ELF-1 (cell line): ENCODE data around the gene TUBB2B.
"Not testable (repeated sequence)": the region's sequence is repeated elsewhere in the genome, so short reads cannot be mapped to it uniquely, and the experiment has no call there.

Source experiments
- DNase-seq: peaks from one replicate; pipeline ENCODE4 v3.0.0-alpha.2; 2016; ENCODE audit warnings: low read depth, low spot score

Gene TUBB2B

GRCh38 chr6:3189192-3189591 is 38.3 kb downstream of the TUBB2B start:
- DNase-seq = not testable (repeated sequence)

DNA sequence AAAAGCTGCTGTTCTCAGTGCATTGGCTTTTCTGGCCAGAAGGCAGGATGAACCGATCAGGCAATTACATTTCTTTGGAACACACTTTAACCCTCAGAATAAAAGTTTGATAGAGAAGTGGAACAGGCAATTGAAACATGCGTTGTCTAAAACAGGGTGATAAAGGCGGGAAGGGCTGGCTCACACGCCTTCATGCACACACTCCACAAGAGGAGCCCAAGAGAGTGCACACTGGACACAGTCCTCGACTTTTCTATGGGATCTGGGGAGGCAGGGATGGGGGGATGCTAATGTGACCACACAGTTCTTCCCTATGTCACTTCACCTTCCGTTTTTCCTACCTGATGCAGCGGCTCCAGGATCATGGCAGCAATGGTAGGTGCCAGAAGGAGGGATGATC is 39.2 kb downstream of the TUBB2B start:
- DNase-seq = no peak

GRCh38 chr6:3186974-3187382 is 40.5 kb downstream of the TUBB2B start:
- DNase-seq = no peak

DNA sequence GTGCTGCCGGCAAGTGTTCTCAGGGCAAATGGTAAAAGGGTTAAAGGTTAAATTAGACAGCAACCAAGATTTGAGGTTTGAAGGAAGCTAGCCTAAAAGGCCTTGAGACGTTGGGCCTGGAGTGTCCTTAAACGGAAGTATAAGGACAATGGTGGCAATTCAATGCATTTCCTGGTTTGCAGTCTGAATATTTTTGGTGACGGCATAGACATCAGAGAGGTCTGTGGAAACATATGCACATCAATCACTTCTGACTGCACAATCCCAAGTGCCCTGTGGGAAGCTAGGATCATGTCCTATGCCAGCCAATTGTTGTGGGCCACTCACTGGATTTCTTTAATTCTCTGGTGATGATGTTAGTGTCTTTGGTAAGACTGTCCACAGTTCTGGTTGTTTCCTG is 44.4 kb downstream of the TUBB2B start:
- no peak for DNase-seq

DNA sequence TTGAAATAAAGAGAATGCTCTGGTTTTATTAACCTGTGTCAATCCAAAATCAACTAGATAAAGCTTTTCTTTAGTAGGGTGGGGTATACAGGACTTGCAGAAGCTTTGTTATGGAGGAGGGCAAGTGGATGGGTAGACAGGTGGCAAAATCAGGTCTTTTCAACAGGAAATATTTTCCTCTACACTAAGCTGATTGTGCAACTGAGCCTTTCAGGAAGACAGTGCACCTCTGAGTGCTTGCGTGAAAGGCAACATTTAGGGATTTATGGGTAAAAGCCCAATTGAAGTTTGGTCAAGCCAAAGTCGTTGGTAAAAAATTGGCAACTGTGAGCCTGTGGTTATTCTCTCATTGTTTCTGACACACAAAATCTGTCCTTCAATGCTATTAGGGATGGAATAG is 46.3 kb downstream of the TUBB2B start:
- DNase-seq = no peak

DNA sequence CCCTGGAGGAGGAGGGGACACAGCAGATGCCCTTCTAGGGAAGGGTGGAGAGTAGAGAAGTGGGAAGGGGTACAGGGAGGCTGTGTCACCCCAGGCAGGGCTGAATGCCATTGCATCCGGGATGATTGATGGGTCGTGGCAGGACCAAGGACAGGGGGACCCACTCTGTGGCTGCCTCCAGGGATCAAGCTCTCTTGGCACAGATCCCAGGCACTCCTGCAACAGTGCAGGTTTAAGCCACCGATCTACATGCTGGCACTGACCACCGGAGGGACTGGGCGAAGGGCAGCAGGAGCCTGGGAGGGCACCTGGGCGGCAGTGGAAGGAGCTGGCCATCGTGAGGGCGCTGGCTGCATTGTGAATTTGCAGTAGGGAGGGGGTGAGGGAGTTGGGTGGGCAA is 47.5 kb downstream of the TUBB2B start:
- DNase-seq = not testable (repeated sequence)

DNA sequence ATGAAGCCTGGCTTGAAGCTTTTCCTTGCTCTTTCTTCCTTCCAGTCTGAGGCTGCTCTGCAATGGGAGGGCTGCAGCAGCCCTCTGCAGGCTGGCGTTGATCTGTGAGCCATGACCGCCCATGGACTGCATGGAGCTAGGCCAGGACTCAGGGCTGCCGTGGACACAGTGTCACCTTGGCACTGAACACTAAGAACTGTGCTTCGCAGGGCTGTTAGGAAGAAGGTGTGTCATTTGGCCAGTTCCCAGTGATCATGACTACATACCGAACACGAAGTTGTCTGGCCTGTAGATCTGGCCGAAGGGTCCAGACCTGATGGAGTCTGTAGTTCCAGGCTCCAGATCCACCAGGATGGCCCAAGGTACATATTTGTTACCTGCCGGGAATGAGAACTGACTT is 48.8 kb downstream of the TUBB2B start:
- DNase-seq = not testable (repeated sequence)

DNA sequence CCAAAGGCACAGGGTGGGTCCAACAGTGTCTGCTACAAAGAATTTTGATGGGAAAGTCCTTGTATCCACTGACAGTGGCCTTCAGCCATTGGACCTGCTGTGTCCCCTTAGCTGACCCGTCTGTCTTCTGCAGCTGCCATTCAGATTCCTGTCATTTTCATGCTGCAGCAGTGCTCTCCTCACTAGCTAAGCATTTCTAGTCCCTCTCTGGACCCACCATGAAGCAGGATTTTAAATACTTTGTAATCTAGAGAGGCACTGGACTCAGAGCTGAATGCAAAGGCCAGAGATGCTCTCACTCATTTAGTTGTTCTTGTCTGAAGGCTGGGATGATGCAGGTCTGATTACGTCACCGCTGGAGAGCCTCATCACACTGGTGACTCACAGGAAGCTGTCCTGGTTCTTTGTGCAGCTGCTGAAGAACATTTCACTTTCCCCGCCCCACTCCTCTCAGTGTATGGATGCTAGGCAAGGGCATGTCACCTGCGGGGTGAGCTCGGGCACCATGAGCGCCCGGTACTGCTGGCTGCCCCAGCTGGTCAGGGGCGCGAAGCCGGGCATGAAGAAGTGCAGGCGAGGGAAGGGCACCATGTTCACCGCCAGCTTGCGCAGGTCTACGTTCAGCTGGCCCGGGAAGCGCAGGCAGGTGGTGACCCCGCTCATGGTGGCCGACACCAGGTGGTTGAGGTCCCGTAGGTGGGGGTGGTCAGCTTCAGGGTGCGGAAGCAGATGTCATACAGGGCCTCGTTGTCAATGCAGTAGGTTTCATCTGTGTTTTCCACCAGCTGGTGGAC is 50.7 kb downstream of the TUBB2B start:
- DNase-seq = peak; percentile 75

DNA sequence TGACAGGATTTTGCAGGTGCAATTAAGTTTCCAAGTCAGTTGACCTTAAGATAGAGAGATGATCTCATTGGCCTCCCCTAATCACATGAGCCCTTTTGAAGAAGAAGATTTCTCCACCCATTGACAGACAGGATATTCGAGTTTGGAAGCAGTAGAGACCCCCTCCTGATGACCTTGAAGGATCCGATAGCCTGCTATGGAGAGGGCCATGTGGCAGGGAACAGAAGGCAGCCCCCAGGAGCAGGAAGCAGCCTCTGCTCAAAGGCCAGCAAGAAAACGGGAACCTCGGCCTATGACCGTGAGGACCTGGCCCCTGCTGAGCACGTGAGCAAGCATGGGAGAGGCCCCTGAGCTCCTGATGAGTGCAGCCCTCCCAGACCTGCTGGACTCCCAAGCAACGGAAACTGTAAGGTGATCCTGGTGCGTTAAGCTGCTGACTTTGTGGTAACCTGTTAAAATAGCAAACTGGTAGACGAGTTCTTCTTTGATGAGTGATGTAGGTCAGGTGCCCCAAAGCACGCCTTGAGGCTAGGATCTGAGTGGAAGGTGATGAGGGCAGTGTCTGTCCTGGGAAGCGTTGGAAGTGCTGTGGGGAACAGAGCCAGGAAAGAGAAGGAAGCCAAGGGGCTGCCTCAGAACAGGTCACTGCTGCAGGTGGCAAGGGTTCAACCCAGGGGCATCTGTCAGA is 51.6 kb downstream of the TUBB2B start:
- peak; percentile 69 for DNase-seq
